ENCODE measurements around the gene BCKDHA.

DNA sequence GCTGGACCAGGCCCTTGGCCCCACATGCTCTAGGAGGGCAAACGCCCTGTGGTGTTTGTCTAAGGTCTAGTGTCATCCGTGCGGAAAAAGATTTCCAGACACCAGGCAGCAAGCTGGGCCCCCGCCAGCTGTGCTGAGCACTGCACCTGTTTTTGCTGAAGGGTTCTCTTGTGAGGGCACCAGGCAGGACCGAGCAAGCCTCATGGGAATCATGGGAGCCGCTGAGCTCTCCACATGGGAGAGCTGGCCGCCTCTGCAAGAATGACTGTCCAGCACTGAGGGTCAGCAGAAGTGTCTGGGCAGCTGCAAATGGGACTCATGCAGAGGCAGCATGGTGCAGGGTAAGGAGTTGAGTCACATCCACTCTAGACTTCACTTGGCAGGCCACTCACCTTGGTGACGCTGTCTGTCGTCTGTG, 17.5 kb downstream of the BCKDHA start:
- TF ChIP-seq, protein P1, sequence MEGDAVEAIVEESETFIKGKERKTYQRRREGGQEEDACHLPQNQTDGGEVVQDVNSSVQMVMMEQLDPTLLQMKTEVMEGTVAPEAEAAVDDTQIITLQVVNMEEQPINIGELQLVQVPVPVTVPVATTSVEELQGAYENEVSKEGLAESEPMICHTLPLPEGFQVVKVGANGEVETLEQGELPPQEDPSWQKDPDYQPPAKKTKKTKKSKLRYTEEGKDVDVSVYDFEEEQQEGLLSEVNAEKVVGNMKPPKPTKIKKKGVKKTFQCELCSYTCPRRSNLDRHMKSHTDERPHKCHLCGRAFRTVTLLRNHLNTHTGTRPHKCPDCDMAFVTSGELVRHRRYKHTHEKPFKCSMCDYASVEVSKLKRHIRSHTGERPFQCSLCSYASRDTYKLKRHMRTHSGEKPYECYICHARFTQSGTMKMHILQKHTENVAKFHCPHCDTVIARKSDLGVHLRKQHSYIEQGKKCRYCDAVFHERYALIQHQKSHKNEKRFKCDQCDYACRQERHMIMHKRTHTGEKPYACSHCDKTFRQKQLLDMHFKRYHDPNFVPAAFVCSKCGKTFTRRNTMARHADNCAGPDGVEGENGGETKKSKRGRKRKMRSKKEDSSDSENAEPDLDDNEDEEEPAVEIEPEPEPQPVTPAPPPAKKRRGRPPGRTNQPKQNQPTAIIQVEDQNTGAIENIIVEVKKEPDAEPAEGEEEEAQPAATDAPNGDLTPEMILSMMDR (IDR thresholded peaks at IDR 0.05 in 4 of 5, conservative IDR thresholded peaks at IDR 0.05 in 1 of 5), result no peak
- no peak for TF ChIP-seq POLR2A (IDR thresholded peaks at IDR 0.05)

Data from gastrocnemius medialis (tissue), 4 donors.